HEK293 (cell line): ENCODE data around the gene OOSP4B.

Source experiments
- HOXA7 ChIP-seq: sonication (generic); formaldehyde crosslinking; IDR thresholded peaks from 2 replicates; pipeline ENCODE4 v1.8.1; 2022; ENCODE audit warnings: missing genetic modification reagents, borderline replicate concordance
- HOXC10 ChIP-seq: sonication (generic); formaldehyde crosslinking; IDR thresholded peaks from 2 replicates; pipeline ENCODE4 v1.8.1; 2023; ENCODE audit warnings: mild to moderate bottlenecking, missing genetic modification reagents
- KLF7 ChIP-seq: fragments of 450-650 bp; formaldehyde crosslinking; IDR thresholded peaks from 2 replicates; pipeline ENCODE4 v1.5.1; 2016; ENCODE audit warnings: missing biosample characterization, missing genetic modification characterization, borderline replicate concordance
- ZBTB49 ChIP-seq: fragments of 450-650 bp; formaldehyde crosslinking; IDR thresholded peaks from 2 replicates; pipeline ENCODE4 v1.5.1; 2016; ENCODE audit warnings: missing biosample characterization, missing genetic modification characterization, low read depth
- ZIC2 ChIP-seq: fragments of 450-650 bp; formaldehyde crosslinking; IDR thresholded peaks from 2 replicates; pipeline ENCODE4 v1.5.1; 2016; ENCODE audit warnings: missing biosample characterization, missing genetic modification characterization
- ZNF184 ChIP-seq: fragments of 450-650 bp; IDR thresholded peaks from 2 replicates; pipeline ENCODE4 v1.5.1; 2018; ENCODE audit warnings: missing biosample characterization, mild to moderate bottlenecking, missing genetic modification characterization
- ZNF2 ChIP-seq: fragments of 450-650 bp; formaldehyde crosslinking; IDR thresholded peaks from 2 replicates; pipeline ENCODE4 v1.5.1; 2016; ENCODE audit warnings: missing biosample characterization, missing genetic modification characterization
- ZNF274 ChIP-seq, 2 experiments: fragments of 200-500 bp in 1 of 2; fragments of 450-650 bp in 1 of 2; sonication (Bioruptor generic) in 1 of 2; formaldehyde crosslinking in 1 of 2; IDR thresholded peaks; 2 replicates each; pipeline versions ENCODE4 v1.5.1 to v1.6.1; 2014 to 2016; ENCODE audit warnings: borderline replicate concordance in 1 of 2, inconsistent platforms in 1 of 2, low read length in 1 of 2, missing biosample characterization in 1 of 2, missing genetic modification characterization in 1 of 2
- ZNF433 ChIP-seq: fragments of 450-650 bp; formaldehyde crosslinking; IDR thresholded peaks from 2 replicates; pipeline ENCODE4 v1.5.1; 2016; ENCODE audit warnings: missing biosample characterization, missing genetic modification characterization, low read depth
- ZNF449 ChIP-seq: fragments of 450-650 bp; formaldehyde crosslinking; IDR thresholded peaks from 2 replicates; pipeline ENCODE4 v1.5.1; 2017; ENCODE audit warnings: missing biosample characterization, mild to moderate bottlenecking, missing genetic modification characterization, moderate library complexity
- TF ChIP-seq, protein P1 (sequence below): fragments of 450-650 bp; formaldehyde crosslinking; IDR thresholded peaks from 2 replicates; pipeline ENCODE4 v1.5.1; 2016; ENCODE audit warnings: missing biosample characterization, missing genetic modification characterization
- TF ChIP-seq, protein P2 (sequence below): fragments of 450-650 bp; formaldehyde crosslinking; IDR thresholded peaks from 2 replicates; pipeline ENCODE4 v1.5.1; 2017; ENCODE audit warnings: missing biosample characterization, missing genetic modification characterization

DNA sequence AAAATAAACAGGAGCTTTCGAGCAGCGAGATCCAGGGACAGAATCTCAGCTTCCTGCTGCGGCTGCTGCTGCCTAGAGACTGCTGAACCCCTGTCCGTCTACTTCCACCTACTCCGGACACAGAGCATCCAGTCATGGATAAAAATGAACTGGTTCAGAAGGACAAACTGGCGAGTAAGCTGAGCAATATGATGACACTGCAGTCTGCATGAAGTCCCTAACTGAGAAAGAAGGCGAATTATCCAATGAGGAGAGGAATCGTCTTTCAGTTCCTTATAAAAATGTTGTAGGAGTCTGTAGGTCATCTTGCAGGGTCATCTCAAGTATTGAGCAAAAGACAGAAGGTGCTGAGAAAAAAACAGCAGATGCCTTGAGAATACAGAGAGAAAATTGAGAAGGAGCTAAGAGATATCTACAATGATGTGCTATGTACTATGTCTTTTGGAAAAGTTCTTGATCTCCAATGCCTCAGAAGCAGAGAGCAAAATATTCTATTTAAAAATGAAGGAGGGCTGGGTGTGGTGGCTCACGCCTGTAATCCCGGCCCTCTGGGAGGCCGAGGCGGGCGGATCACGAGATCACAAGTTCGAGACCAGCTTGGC lies 60.3 kb downstream of the OOSP4B start:
- TF ChIP-seq, protein P1, sequence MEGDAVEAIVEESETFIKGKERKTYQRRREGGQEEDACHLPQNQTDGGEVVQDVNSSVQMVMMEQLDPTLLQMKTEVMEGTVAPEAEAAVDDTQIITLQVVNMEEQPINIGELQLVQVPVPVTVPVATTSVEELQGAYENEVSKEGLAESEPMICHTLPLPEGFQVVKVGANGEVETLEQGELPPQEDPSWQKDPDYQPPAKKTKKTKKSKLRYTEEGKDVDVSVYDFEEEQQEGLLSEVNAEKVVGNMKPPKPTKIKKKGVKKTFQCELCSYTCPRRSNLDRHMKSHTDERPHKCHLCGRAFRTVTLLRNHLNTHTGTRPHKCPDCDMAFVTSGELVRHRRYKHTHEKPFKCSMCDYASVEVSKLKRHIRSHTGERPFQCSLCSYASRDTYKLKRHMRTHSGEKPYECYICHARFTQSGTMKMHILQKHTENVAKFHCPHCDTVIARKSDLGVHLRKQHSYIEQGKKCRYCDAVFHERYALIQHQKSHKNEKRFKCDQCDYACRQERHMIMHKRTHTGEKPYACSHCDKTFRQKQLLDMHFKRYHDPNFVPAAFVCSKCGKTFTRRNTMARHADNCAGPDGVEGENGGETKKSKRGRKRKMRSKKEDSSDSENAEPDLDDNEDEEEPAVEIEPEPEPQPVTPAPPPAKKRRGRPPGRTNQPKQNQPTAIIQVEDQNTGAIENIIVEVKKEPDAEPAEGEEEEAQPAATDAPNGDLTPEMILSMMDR: no peak
- no peak for TF ChIP-seq ZIC2 (tag by site-specific recombination)
- no peak for TF ChIP-seq ZBTB49 (tag by site-specific recombination)
- TF ChIP-seq, protein P2, sequence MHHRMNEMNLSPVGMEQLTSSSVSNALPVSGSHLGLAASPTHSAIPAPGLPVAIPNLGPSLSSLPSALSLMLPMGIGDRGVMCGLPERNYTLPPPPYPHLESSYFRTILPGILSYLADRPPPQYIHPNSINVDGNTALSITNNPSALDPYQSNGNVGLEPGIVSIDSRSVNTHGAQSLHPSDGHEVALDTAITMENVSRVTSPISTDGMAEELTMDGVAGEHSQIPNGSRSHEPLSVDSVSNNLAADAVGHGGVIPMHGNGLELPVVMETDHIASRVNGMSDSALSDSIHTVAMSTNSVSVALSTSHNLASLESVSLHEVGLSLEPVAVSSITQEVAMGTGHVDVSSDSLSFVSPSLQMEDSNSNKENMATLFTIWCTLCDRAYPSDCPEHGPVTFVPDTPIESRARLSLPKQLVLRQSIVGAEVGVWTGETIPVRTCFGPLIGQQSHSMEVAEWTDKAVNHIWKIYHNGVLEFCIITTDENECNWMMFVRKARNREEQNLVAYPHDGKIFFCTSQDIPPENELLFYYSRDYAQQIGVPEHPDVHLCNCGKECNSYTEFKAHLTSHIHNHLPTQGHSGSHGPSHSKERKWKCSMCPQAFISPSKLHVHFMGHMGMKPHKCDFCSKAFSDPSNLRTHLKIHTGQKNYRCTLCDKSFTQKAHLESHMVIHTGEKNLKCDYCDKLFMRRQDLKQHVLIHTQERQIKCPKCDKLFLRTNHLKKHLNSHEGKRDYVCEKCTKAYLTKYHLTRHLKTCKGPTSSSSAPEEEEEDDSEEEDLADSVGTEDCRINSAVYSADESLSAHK (tag by site-specific recombination): no peak
- no peak for TF ChIP-seq HOXA7 (CRISPR knock-in tag)
- no peak for TF ChIP-seq KLF7 (tag by site-specific recombination)
- TF ChIP-seq ZNF274 (IDR thresholded peaks at IDR 0.05; ENCODE audit: low read length): no peak
- no peak for TF ChIP-seq ZNF274 (tag by site-specific recombination; IDR thresholded peaks at IDR 0.05; ENCODE audit: borderline replicate concordance)
- TF ChIP-seq ZNF2 (tag by site-specific recombination): no peak
- TF ChIP-seq ZNF433 (tag by site-specific recombination): no peak
- no peak for TF ChIP-seq HOXC10
- TF ChIP-seq ZNF449 (tag by site-specific recombination): no peak
- no peak for TF ChIP-seq ZNF184 (tag by site-specific recombination)
